ENCODE results near the gene SMOC2.

DNA sequence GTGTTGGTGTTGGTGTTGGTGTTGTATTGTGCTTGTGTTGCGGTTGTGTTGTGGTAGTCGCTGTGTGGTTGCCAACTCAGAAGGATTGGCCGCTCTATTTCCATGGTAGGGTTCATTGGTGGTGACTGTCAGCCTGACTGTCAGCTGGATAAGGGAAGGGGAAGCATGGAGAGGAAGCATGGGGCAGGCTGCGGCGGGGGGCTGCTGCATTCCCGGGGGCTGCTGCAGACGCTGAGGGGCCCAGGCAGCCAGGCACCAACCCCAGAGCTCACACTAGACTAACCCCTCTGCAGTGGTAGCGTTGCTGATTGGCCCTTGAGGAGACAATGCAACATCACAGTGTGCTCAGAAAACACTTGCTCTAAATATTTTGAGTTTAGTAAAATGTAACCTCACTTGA, 199.2 kb downstream of the SMOC2 start:
- TF ChIP-seq EZH2 (IDR thresholded peaks at IDR 0.05) (no peak), SP1 (IDR thresholded peaks at IDR 0.05; ENCODE audit: low read depth) (no peak), POLR2A (IDR thresholded peaks at IDR 0.05; ENCODE audit: borderline replicate concordance, extremely low read depth, insufficient read depth, insufficient read length) (no peak), CEBPB (IDR thresholded peaks at IDR 0.05; ENCODE audit: low read depth) (no peak), POLR2AphosphoS5 (IDR thresholded peaks at IDR 0.05; ENCODE audit: low read depth, low read length) (no peak), EZH2phosphoT487 (IDR thresholded peaks at IDR 0.05; ENCODE audit: borderline replicate concordance) (no peak)
- TF ChIP-seq, protein P1, sequence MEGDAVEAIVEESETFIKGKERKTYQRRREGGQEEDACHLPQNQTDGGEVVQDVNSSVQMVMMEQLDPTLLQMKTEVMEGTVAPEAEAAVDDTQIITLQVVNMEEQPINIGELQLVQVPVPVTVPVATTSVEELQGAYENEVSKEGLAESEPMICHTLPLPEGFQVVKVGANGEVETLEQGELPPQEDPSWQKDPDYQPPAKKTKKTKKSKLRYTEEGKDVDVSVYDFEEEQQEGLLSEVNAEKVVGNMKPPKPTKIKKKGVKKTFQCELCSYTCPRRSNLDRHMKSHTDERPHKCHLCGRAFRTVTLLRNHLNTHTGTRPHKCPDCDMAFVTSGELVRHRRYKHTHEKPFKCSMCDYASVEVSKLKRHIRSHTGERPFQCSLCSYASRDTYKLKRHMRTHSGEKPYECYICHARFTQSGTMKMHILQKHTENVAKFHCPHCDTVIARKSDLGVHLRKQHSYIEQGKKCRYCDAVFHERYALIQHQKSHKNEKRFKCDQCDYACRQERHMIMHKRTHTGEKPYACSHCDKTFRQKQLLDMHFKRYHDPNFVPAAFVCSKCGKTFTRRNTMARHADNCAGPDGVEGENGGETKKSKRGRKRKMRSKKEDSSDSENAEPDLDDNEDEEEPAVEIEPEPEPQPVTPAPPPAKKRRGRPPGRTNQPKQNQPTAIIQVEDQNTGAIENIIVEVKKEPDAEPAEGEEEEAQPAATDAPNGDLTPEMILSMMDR (IDR thresholded peaks at IDR 0.05 in 2 of 3, conservative IDR thresholded peaks at IDR 0.05 in 1 of 3; ENCODE audit: borderline replicate concordance in 1 of 3, insufficient read depth in 1 of 3, low read depth in 2 of 3, low read length in 2 of 3) = no peak
